Spleen (tissue), 11 donors: ENCODE measurements around the gene DNASE1L2. TPM values are rescaled to one million over a fixed set of nuclear protein-coding genes. Genes with fewer than 3 reads are reported as not detected.
A peak's percentile ranks its signal among the peaks of the same experiment; 100 is the strongest.

Experiments
- DNase-seq: peaks from one replicate; pipeline ENCODE4 v3.0.0-alpha.2; 2020
- H3K27ac ChIP-seq, 8 donors: fragments of 200-600 bp; sonication (generic) in 7 of 8; 1 replicate in 4 of 8; 2 replicates in 4 of 8; pipeline versions ENCODE4 v1.5.0 to v1.8.0; 2016 to 2021; ENCODE audit warnings: inconsistent platforms in 4 of 8, mild to moderate bottlenecking in 4 of 8, moderate library complexity in 1 of 8
- H3K27me3 ChIP-seq, 7 donors: fragments of 200-600 bp; sonication (generic) in 6 of 7; replicated peaks in 1 of 7; 1 replicate in 4 of 7; 2 replicates in 3 of 7; pipeline versions ENCODE4 v1.5.0 to v1.8.0; 2016 to 2021; ENCODE audit warnings: inconsistent platforms in 3 of 7, mild to moderate bottlenecking in 1 of 7
- H3K36me3 ChIP-seq, 6 donors: fragments of 200-600 bp; sonication (generic) in 5 of 6; 1 replicate in 4 of 6; 2 replicates in 2 of 6; pipeline versions ENCODE4 v1.5.0 to v1.8.0; 2016 to 2021; ENCODE audit warnings: inconsistent platforms in 2 of 6
- H3K4me1 ChIP-seq, 6 donors: fragments of 200-600 bp; sonication (generic) in 5 of 6; 1 replicate in 3 of 6; 2 replicates in 3 of 6; pipeline versions ENCODE4 v1.5.0 to v1.8.0; 2016 to 2021; ENCODE audit warnings: inconsistent platforms in 3 of 6
- H3K4me3 ChIP-seq, 8 donors: fragments of 200-600 bp; sonication (generic) in 7 of 8; 1 replicate in 4 of 8; 2 replicates in 4 of 8; pipeline versions ENCODE4 v1.5.0 to v1.8.0; 2016 to 2021; ENCODE audit warnings: inconsistent platforms in 4 of 8, mild to moderate bottlenecking in 4 of 8, moderate library complexity in 2 of 8
- H3K9me3 ChIP-seq, 8 donors: fragments of 200-600 bp; sonication (generic) in 7 of 8; 1 replicate in 4 of 8; 2 replicates in 4 of 8; pipeline versions ENCODE4 v1.5.0 to v1.8.0; 2016 to 2021; ENCODE audit warnings: inconsistent platforms in 4 of 8
- CTCF ChIP-seq, 11 experiments: fragments of 200-600 bp in 7 of 11; fragments of 450-650 bp in 4 of 11; sonication (generic) in 4 of 11; IDR thresholded peaks in 8 of 11; conservative IDR thresholded peaks in 3 of 11; 1 replicate in 7 of 11; 2 replicates in 4 of 11; pipeline versions ENCODE4 v1.4.0 to v1.8.0; 2016 to 2021; ENCODE audit warnings: antibody characterized with exemption in 11 of 11, inconsistent platforms in 4 of 11, mild to moderate bottlenecking in 1 of 11
- POLR2A ChIP-seq, 3 donors: fragments of 450-650 bp; IDR thresholded peaks; one replicate each; pipeline ENCODE4 v1.5.1; 2017; ENCODE audit warnings: antibody characterized with exemption in 3 of 3, mild to moderate bottlenecking in 1 of 3
- POLR2AphosphoS5 ChIP-seq, 3 donors: sonication (generic); formaldehyde crosslinking; IDR thresholded peaks; one replicate each; pipeline ENCODE4 v1.5.1; 2017; ENCODE audit warnings: antibody characterized with exemption in 3 of 3
- WGBS, 5 donors: extraction: QIAGEN DNeasy Blood & Tissue Kit in 3 of 5; methylation state at CpG; one replicate each; pipeline versions ENCODE4 v1.1.5 to v1.1.7; 2013 to 2018; 5-methylcytosine and 5-hydroxymethylcytosine counted together
- intact Hi-C: fragments of 100-400 bp; cut with DNase I; formaldehyde crosslinking; loops from one replicate; pipeline ENCODE4 v1.15.0; 2023; ENCODE audit warnings: low total_unique reads
- polyA plus RNA-seq, 3 donors: library from polyadenylated mRNA; stranded (reverse); fragments of 200-250 nt; gene quantifications; one replicate each; pipeline ENCODE4 v1.2.1, GENCODE V29; 2013
- total RNA-seq, 7 donors: library from RNA; depleted of rRNA in 3 of 7; stranded (reverse); fragments of >200 nt in 3 of 7; fragmentation: NEBNext Ultra II Directional in 4 of 7; extraction: Animal tissue kit (Norgen Biotek cat#: 25700) in 4 of 7; gene quantifications; one replicate each; pipeline versions ENCODE4 v1.1.0 to v1.2.1, GENCODE V29; 2016 to 2021
- donor health status: healthy with polysubstance abuse.
- donor health status: DM: no; HTN: no; CAD: no; lungs with moderate emphysema.
- donor health status: DM: no; HTN: no; CAD: no.
- donor health status: Bipolar disorder and iron deficiency.
- donor health status: healthy.
- donor health status: DM: no; HTN: no; CAD: no.
- donor health status: DM: yes; HTN: yes; CAD: no.

The DNASE1L2 gene
- total and polyA plus RNA-seq, 10 donors, result 0.59 to 2.2 (median 1.2) TPM

DNA sequence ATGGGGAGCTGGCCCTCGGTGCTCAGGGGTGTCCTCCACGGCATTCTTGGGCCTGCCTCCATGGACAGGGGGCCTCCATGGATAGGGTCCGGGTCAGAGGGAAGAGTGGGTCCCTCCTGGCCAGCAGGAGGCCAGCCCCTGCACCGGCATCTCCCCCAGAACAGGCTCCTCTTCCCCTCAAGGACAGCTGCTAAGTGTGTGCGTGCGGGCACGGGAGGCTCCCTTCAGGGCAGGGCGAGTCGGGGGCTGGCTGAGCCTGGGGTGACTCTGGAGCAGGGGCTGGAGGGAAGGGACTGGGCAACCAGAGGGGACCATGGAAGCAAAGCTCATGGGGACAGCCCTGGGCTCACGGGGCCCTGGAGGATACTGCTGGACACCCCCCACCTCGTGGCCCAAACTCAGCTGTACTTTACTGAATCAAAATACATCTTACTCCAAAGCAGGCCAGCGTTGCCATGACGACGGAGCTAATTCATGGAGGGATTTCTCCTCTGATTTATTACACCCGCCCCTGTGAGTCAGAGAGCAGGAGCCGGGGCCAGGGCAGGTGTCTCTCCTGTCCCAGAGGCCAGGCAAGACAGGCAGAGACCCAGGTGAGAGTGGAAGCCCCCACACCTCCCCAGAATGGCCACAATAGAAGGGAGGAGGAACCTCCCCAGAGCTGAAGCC is 41.9 kb upstream of the DNASE1L2 start:
- 47 to 66% (median 60%) methylated on average over 10 to 16 of the region's 16 CpGs for WGBS, 5 donors
- intact Hi-C loops, result no loop called here
- no peak overlapping the region for H3K4me3 ChIP-seq

DNA sequence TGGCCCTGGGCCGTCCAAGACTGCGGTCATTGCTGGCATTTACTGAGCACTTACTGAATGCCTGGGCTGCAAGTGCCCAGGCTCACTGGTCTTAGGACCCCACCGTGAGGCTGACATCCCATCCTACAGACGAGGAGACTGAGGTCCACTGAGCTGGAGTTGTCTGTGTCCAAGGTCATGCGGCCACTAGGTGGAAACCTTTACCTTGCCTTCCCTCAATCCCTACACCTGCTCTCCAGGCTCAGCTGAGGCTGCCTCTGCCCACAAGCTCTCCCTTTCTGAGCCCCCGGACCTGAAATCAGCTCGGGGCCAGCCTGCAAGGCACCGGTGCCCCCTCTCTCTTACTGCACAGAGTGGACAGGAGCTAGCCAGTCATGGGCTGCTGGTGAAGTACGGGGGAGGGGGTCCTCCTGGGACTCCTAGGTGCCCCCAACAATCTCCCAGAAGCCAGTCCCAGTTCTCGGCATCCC is 41.4 kb upstream of the DNASE1L2 start:
- 11 to 25% (median 21%) methylated on average over 9 to 10 of the region's 10 CpGs for WGBS, 5 donors
- Histone ChIP-seq H3K27me3 (peaks cover 9 to 64% (median 43%) of the 10 kb centered on the region in 7 donors), H3K27ac (no peak overlapping the region), H3K4me3 (peak overlapping the region in 1 of 8 donors; percentile 70), H3K9me3 (no peaks in the 10 kb centered on the region), H3K4me1 (peaks cover 9 to 22% (median 17%) of the 10 kb centered on the region in 6 donors), H3K36me3 (no peaks in the 10 kb centered on the region)
- DNase-seq, result no peak
- TF ChIP-seq POLR2AphosphoS5 (IDR thresholded peaks at IDR 0.05), result no peak
- no peak for TF ChIP-seq POLR2A (IDR thresholded peaks at IDR 0.05)
- TF ChIP-seq CTCF (IDR thresholded peaks at IDR 0.05 in 8 of 11, conservative IDR thresholded peaks at IDR 0.05 in 3 of 11), result peak in 10 of 11 experiments; percentile 22 to 59 (median 50)
- intact Hi-C loops, result no loop called here

More for the DNA sequence above, 41.9 kb upstream of the DNASE1L2 start:
- no peaks in the 10 kb centered on the region for H3K36me3 ChIP-seq
- no peak overlapping the region for H3K27ac ChIP-seq
- no peak for DNase-seq
- peaks cover 9 to 58% (median 43%) of the 10 kb centered on the region in 7 donors for H3K27me3 ChIP-seq
- TF ChIP-seq POLR2A (IDR thresholded peaks at IDR 0.05) (no peak), POLR2AphosphoS5 (IDR thresholded peaks at IDR 0.05) (no peak), CTCF (IDR thresholded peaks at IDR 0.05 in 8 of 11, conservative IDR thresholded peaks at IDR 0.05 in 3 of 11) (no peak)
- peaks cover 9 to 22% (median 17%) of the 10 kb centered on the region in 6 donors for H3K4me1 ChIP-seq
- H3K9me3 ChIP-seq, result no peaks in the 10 kb centered on the region

- TF ChIP-seq CTCF (IDR thresholded peaks at IDR 0.05 in 8 of 11, conservative IDR thresholded peaks at IDR 0.05 in 3 of 11) (no peak), POLR2A (IDR thresholded peaks at IDR 0.05) (no peak), POLR2AphosphoS5 (IDR thresholded peaks at IDR 0.05) (no peak)
- intact Hi-C loops, result no loop called here
- Histone ChIP-seq H3K9me3 (no peaks in the 10 kb centered on the region), H3K4me3 (peak overlapping the region in 6 of 8 donors; percentile 5 to 70 (median 41)), H3K27me3 (peaks cover 9 to 67% (median 43%) of the 10 kb centered on the region in 7 donors), H3K36me3 (no peaks in the 10 kb centered on the region), H3K27ac (no peak overlapping the region), H3K4me1 (peaks cover 9 to 22% (median 17%) of the 10 kb centered on the region in 6 donors)
- no peak for DNase-seq
- 3 to 5% (median 4%) methylated on average over 5 to 49 of the region's 49 CpGs for WGBS, 5 donors
These were observed 40.7 kb upstream of the DNASE1L2 start for GRCh38 chr16:2195322-2196161.
